Measurements from ENCODE around the gene LILRB4.

GRCh38 chr19:54670576-54671357 lies 8.0 kb downstream of the LILRB4 start:
- TF ChIP-seq CTCF (conservative IDR thresholded peaks at IDR 0.05; ENCODE audit: low read depth, low read length) (no peak), EZH2 (IDR thresholded peaks at IDR 0.05; ENCODE audit: borderline replicate concordance, low read depth, low read length, poor library complexity, severe bottlenecking) (no peak)

All from A673 (cell line).